Non-pigmented ciliary epithelial cell (primary cell): ENCODE data around the gene PHC2.

ENCODE experiments used
- DNase-seq: peaks from one replicate; pipeline ENCODE4 v3.0.0-alpha.2; 2010; ENCODE audit warnings: low read depth

Gene PHC2

DNA sequence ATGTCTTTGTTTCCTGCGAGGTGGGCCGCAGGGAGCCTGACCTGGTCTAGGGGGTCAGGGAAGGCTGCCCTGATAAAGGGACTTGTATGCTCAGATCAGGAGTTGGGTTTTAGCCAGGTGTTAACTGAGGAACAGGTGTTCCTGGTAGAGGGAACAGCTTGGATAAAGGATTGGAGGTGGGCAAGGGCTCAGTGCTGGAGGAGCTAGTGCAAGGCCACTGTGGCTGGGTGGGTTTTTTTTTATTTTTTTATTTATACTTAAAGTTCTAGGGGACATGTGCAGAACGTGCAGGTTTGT lies 141.1 kb downstream of the PHC2 start:
- no peak for DNase-seq

DNA sequence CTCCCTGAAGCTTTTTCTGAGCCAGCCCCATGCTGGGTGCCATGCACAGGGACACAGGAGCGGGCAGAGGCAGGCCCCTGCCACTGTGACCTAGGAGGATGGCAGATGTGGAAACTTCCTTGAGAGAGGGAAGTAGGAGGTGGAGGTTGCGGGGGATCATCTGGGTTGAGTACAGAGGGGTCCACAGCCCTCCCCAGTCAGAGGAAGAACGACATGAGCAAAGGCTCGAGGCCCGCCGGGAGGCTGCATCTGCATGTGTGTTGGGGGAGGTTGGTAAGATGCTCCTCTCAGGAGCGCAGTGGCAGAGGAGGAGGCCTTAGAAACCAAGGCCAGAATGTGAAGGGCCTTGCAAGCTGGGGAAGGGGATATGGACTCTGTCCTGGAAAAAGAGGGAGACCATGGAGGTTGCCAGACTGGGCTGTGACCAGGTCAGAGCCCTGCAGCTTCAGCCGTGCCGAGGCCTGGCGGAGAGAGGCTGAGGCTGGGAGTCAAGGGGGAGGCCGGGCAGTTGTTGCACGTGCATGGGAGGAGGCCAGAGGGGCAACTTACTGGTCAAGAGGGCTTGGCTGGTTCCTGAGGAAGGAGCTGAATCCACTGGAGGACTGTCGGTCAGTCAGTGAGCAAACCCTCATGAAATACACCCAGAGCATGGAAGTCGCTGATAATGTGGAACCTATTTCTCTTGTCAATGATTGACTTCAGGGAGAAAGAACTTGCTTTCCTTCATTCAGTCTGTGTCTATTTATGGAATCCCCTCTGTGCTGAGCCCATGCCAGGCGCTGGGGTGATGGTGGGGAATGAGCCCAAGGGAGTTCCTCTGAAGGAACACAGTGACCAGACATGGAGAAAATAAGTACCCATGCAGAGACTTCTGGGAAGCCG lies 141.7 kb downstream of the PHC2 start:
- no peak for DNase-seq

DNA sequence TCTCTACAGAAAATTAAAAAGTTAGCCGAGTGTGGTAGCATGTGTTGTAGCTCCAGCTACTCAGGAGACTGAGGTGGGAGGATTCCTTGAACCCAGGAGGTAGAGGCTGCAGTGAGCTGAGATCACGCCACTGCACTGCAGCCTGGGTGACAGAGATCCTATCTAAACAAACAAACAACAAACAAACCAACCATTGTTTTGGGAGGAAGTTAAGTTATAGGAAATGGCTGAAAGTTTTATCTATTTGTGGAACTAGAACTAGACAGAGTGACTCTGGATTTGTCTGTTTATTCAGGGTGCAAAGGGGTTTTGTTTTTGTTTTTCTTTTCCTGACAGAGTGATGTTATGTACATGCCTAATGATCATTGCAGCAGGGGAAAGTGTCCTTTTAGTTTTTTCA lies 143.6 kb downstream of the PHC2 start:
- DNase-seq: no peak

DNA sequence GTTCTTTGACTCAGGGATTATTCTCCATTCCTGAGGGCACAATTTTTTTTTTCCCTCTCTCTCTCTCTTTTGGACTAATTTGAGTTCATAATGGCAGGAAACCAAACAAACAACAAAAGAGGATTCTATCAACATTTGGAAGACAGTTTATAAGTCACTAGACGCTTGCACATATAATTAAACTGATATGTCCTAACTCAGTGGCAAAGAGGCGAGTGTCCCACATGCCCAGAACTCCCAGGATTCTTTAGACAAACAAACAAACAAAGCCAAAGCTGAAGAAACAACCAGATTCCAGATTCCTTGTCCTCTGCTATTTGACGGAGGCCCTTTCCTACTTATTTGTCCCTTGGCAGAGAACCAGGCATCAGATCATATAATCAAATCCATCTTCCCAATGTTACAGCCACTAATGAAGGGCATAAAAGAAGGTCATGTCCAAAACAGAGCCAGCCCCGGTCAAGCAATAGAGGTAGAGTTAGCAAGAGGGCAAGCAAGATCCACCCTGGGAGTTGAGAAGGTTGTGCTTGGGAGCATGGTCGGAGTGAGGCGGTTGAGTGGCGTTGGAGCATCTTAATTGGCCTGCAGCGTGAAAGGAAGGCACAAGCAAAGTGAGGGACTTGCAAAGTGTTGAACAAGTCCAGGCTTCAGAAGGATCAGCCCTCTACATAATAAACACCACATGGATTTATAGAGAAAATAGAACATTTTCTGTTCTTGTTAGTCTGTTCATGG lies 144.3 kb downstream of the PHC2 start:
- no peak for DNase-seq

DNA sequence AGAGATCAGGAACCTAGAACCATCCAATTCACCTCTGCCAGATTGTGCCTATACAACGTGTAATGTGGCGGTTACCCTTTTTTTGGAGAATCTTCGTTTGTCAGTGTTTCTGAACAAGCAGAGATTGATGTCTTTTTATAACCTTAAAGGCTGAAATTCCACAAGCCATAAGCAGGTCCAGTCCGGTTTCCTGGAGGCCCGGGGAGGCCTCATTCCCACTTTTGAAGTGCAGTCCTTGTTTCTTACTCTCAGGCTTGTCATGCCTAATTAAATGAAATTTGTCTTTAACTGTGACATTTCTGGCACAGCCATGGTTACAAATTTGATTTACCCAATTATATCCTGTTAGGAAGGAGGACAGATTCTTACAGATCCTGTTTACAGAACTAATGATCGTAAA lies 146.8 kb downstream of the PHC2 start:
- DNase-seq: no peak

DNA sequence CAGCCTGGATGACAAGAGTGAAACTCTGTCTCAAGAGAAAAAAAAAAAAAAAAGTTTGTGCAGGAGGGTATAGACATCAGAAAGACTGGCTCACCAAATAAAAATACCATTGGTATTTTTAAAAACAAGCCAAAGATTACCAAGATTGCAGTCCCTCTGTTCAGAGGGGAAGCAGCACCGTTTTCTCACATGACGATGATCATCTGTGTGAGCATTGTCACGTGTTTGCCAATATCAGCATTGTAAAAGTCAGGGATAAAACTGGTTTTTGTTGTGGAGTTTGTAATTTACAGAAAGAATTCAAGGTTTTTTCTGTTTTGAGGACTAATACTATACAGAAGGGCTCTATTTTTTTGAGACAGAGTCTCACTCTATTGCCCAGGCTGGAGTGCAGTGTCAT lies 148.1 kb downstream of the PHC2 start:
- DNase-seq: no peak

DNA sequence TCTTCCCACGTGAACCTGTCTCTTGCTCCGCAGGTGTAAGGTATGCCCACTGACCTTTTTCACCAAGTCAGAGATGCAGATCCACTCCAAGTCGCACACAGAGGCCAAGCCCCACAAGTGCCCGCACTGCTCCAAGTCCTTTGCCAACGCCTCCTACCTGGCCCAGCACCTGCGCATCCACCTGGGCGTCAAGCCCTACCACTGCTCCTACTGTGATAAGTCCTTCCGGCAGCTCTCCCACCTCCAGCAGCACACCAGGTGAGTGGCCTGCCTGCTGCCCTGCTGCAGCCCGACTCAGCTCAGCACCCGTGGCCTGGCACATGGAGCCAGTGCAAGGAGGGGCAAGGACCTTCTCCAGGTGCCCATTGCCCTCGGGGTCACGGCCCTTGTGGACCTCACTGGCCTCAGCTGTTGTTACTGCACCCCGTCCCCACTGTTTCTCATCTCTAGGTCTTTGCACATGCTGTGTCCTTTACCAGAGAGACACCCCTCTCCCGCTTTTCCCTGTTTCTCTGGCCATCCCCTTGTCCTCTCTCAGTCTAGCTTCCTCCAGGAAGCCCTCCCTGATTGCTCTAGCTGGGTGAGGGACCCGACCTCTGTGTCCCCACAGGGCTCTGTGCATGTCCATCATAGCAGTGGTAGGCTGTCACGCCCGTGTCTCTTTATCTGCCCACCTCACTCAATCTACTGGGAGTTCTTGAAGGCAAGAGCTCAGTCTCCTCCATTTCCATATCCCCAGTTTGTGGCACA lies 149.2 kb downstream of the PHC2 start:
- no peak for DNase-seq

DNA sequence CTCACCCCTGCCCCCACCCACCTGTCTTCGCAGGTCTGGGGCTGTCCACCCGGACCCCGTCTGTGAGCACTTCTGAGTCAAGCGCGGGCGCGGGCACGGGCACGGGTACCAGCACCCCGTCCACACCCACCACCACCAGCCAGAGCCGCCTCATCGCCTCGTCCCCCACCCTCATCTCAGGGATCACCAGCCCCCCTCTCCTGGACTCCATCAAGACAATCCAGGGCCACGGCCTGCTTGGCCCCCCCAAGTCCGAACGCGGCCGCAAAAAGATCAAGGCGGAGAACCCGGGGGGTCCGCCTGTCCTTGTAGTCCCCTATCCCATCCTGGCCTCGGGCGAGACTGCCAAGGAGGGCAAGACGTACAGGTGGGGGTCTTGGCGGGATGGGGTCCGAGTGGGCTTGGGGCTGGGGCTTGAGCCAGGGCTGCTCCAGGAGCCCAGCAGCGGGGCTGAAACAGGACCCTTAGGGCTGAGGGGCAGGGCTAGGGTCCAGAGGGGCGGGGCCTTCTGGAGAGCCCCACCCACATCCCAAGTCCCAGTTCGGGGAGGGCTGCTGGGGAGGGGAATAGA lies 150.7 kb downstream of the PHC2 start:
- DNase-seq: no peak

DNA sequence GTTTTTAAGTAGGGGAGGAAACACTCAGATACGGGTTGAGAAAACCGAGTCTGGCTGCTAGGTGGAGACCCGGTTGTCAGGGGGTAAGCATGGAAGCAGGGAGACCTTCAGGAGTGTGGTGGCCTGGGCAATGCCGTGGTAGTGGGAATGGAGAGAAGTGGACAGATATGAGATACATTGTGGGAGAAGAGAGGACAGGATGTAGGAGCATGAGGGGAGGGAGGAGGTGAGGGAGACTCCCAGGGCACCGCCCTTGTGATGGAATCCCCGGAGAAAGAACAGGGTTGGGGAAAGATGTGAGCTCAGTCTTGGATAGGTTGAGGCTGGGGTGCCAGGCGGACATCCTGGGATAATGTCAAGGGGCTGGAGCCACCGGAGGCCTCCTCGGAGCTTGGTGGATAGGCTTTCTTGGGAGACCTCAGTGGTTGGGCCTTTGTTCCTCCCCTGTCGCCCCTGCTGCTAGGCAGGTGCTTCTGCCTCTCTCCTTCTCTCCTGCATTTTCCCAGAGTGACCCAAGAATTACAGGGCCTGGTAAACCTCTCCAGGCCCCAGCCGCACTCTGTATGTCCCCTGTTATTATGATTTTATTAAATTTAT lies 153.3 kb downstream of the PHC2 start:
- DNase-seq: no peak

DNA sequence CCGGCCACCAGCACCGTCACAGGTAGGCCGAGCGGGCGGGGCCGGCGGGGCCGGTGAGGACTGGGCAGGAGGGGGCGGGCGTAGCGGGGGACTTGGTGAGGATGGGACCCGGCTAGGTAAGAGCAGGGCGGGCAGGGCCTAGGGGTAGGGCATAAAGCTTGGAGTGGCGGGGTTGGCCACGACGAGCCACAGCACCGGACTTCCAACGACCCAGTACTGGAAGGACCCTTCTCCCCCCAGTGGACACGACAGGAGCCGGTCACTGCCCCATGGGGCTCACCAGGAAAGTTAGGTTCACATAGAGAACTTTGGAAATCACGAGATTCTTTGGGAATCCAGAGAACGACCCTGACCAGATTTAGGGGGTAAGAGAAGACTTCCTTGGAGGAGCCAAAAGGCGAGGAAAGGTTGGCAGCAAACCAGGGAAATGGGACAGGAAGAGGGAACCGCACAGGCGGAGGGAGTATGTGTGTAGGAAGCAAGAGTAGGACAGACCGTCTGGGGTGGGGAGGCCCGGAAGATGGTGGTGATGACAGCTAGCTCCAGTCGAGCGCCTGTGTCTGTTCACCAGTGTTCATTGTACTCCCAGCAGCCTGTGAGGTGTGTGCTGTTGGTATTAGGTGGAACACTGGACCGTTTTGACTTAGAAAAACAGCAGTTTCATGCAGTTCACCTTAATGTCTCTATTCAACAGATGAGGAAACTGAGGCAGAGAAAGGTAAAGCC lies 154.2 kb downstream of the PHC2 start:
- no peak for DNase-seq

DNA sequence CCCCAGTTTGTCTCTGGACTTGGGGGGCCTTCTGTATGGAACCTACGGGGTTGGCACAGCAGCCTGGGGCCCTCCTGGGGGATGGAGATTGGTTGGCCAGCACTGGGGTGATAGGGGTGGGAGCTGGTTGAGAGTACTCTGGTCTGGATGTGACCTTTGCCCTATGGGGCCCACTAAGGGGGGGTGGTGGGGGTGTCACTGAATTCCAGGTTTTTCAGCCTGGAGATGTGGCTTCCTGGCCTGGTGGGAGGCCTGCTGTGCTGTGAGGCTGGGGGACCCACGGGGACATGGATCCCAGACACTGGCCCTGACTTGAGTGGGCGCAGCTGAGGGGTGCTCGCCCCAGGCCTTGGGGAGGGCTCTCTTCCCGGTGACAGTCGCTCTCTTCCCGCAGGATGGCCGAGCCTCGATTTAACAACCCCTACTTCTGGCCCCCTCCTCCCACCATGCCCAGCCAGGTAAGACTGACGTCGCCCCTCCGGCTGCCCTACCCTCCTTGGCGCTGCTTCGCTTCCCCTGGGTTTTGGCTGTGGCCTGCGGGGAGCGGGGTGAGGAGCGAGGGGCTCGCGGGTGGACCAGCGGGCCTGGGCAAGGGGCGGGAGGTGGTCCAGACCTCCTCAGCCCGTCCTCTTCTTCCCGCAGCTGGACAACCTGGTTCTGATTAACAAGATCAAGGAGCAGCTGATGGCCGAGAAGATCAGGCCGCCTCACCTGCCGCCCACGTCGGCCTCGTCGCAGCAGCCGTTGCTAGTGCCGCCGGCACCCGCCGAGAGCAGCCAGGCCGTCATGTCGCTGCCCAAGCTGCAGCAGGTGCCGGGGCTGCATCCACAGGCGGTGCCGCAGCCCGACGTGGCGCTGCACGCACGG lies 155.0 kb downstream of the PHC2 start:
- no peak for DNase-seq

DNA sequence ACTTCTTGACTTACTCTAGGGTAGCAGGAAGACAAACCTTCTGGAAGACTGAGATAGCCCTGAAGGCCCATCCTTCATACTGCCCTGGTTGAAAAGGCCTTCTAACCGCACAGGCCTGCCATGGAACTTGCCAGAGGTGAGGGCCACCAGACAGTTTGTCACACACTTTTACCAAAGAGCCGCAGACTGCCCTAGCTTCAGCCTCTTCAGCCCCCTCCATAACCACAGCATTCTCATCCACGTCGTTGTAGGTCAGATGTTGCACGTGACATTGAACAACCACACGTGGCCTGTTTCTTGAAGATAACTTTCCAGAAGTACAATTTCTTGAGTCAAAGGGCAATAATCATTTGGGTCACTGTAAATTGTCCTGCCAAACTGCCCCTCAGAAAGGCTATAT lies 155.7 kb downstream of the PHC2 start:
- DNase-seq: no peak

DNA sequence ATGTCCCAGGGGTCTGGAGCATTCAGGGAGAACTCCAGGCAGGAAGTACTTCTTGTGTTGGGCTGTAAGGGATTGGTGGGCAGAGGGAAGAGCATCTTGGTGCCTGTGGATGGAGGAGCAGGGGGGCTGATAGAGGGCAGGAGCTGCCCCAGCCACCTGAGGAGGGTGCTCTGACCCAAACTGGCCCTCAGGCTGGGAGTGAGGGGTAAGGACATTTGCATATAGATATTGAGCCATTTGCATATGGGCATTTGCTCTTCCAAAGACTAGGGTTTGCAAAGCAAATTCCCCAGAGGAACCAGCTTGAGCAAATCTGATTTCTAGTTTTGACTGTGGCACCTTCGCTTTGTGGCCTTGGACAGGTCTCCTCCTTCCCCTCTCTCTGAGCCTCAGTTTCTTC lies 156.4 kb downstream of the PHC2 start:
- no peak for DNase-seq

DNA sequence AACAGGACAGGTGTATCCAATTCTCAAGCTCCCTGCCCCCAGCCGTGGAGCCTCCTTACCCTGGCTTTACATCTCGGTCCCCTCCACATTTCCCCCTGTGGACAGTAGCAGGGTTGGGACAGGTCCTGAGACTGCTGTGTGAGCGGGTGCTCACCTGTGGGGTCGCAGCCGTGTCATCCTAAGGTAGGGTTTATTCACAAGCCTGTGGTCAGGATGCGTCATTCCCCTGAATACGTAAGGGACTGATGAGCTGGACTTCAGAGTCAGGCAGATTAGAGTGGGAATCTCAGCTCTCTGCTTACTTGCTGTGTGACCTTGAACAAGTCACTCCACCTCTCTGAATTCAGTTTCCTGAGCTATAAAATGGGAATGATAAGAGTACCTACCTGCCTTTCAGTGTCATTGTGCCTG lies 156.9 kb downstream of the PHC2 start:
- DNase-seq: no peak
